Right atrium auricular region (tissue), 2 donors: ENCODE results near the gene PKD2. TPM values are rescaled to one million over a fixed set of nuclear protein-coding genes. Genes with fewer than 3 reads are reported as not detected.

Source experiments
- DNase-seq: peaks from one replicate; pipeline ENCODE4 v3.0.0-alpha.2; 2019; ENCODE audit warnings: low spot score
- H3K27ac ChIP-seq, 2 donors: fragments of 200-600 bp; sonication (generic); 1 replicate in 1 of 2; 2 replicates in 1 of 2; pipeline ENCODE4 v1.5.1; 2016 to 2019
- H3K27me3 ChIP-seq, 2 donors: fragments of 200-600 bp; sonication (generic); one replicate each; pipeline versions ENCODE4 v1.5.1 to v1.6.0; 2017 to 2019
- H3K36me3 ChIP-seq: fragments of 200-600 bp; sonication (generic); one replicate; pipeline ENCODE4 v1.5.1; 2016
- H3K4me1 ChIP-seq, 2 donors: fragments of 200-600 bp; sonication (generic); one replicate each; pipeline versions ENCODE4 v1.5.1 to v1.6.0; 2017 to 2019
- H3K4me3 ChIP-seq, 2 donors: fragments of 200-600 bp; sonication (generic); 1 replicate in 1 of 2; 2 replicates in 1 of 2; pipeline ENCODE4 v1.5.1; 2017 to 2019; ENCODE audit warnings: mild to moderate bottlenecking in 1 of 2, moderate library complexity in 1 of 2
- H3K9me3 ChIP-seq, 2 donors: fragments of 200-600 bp; sonication (generic); one replicate each; pipeline ENCODE4 v1.5.1; 2019
- total RNA-seq, 2 donors: library from RNA; depleted of rRNA; stranded (reverse); fragments of >200 nt; gene quantifications; one replicate each; pipeline ENCODE4 v1.1.0, GENCODE V29; 2016
- TF ChIP-seq, protein P1 (sequence below), 2 donors: fragments of 200-600 bp; sonication (generic); IDR thresholded peaks; one replicate each; pipeline ENCODE4 v1.5.1; 2019; ENCODE audit warnings: antibody characterized with exemption in 2 of 2

PKD2 gene
- total RNA-seq, 2 donors from 2014 or later, result 21.5 to 32.7 TPM

DNA sequence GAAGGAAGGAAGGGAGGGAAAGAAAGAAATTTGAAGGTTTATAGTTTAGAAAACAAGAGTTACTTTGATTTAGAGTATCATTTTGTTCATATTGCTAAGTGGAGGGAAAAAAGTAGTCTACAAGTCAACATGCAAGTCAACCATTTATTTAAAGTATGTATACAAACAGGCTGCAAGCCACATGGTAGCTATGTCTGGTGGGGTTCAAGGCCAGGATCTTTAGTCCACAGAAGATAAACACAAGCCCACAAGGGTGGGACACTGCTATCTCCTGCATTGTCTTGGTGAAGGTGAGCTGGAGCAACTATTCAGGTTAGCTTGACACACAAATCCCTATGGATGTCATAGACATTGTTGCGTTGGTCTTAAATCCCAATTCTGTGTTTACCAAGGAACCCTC, 79.6 kb downstream of the PKD2 start:
- no peaks in the 10 kb centered on the region for H3K36me3 ChIP-seq
- DNase-seq, result no peak
- no peak overlapping the region for H3K27ac ChIP-seq
- H3K4me1 ChIP-seq, result no peaks in the 10 kb centered on the region
- no peaks in the 10 kb centered on the region for H3K9me3 ChIP-seq
- TF ChIP-seq, protein P1, sequence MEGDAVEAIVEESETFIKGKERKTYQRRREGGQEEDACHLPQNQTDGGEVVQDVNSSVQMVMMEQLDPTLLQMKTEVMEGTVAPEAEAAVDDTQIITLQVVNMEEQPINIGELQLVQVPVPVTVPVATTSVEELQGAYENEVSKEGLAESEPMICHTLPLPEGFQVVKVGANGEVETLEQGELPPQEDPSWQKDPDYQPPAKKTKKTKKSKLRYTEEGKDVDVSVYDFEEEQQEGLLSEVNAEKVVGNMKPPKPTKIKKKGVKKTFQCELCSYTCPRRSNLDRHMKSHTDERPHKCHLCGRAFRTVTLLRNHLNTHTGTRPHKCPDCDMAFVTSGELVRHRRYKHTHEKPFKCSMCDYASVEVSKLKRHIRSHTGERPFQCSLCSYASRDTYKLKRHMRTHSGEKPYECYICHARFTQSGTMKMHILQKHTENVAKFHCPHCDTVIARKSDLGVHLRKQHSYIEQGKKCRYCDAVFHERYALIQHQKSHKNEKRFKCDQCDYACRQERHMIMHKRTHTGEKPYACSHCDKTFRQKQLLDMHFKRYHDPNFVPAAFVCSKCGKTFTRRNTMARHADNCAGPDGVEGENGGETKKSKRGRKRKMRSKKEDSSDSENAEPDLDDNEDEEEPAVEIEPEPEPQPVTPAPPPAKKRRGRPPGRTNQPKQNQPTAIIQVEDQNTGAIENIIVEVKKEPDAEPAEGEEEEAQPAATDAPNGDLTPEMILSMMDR (IDR thresholded peaks at IDR 0.05), result no peak
- H3K4me3 ChIP-seq, result no peak overlapping the region
- no peaks in the 10 kb centered on the region for H3K27me3 ChIP-seq

DNA sequence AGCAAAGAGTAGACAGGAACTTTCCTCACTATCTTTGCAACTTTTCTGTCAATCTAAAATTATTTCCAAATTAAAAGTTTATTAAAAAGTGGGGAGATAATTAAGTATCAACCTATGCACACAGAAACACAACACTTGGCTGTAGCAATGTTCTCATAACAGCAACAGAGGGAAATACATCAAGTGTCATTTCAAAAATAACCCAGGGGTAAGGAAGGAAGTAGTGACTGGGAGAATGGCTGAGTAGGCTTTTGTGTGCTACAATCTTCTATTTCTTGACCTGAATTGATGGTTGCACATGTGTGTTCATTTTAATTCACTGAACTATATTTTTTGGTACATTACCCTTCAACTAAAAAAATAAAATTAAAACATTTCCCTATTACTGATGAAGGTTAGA, 83.5 kb downstream of the PKD2 start:
- TF ChIP-seq, protein P1 (IDR thresholded peaks at IDR 0.05), result no peak
- H3K36me3 ChIP-seq, result no peaks in the 10 kb centered on the region
- H3K4me1 ChIP-seq, result no peaks in the 10 kb centered on the region
- H3K27ac ChIP-seq, result no peak overlapping the region
- H3K27me3 ChIP-seq, result no peaks in the 10 kb centered on the region
- DNase-seq, result no peak
- H3K4me3 ChIP-seq, result no peak overlapping the region
- H3K9me3 ChIP-seq, result no peaks in the 10 kb centered on the region

DNA sequence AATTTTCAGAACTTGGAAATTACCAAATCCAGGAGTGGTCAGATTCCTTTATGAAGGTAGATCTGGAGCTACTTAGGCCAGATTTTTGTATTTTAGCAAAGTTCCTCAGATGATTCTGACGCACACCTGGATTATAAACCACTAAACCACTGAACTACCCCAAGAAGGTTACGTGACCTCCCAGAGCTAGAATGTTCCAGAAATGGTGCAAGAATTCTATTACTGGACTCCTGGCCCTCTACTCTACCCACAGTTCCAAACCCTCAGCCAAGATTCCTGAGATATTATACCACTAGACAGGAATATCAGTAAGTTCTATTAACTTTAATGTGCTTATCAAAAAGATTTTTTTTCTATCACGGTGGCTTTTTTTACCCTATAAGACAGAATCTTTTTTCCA, 83.9 kb downstream of the PKD2 start:
- Histone ChIP-seq H3K4me1 (no peaks in the 10 kb centered on the region), H3K4me3 (no peak overlapping the region), H3K27ac (no peak overlapping the region), H3K27me3 (no peaks in the 10 kb centered on the region), H3K36me3 (no peaks in the 10 kb centered on the region), H3K9me3 (no peaks in the 10 kb centered on the region)
- TF ChIP-seq, protein P1 (IDR thresholded peaks at IDR 0.05), result no peak
- DNase-seq, result no peak

DNA sequence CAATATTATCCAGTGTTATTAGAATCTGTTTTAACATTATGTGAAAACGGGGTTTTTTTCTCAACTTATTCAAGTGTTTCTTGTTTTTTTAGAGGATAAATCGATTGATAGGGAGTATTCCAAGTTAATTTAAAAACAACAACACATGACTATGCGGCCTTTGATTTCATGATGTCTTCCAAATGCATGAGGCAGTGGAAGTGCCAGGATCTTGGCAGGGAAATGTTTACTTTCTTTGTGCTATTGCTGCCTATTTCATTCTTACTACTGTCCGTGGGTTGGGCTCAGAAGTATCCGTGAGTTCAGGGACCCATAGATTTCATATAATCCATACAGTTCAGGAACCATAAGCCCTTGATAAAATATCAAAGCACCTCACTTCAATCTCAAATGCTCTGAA, 86.4 kb downstream of the PKD2 start:
- Histone ChIP-seq H3K27me3 (no peaks in the 10 kb centered on the region), H3K4me3 (no peak overlapping the region), H3K4me1 (no peaks in the 10 kb centered on the region), H3K27ac (no peak overlapping the region), H3K36me3 (no peaks in the 10 kb centered on the region), H3K9me3 (no peaks in the 10 kb centered on the region)
- TF ChIP-seq, protein P1 (IDR thresholded peaks at IDR 0.05), result no peak
- DNase-seq, result no peak

- DNase-seq, result no peak
- H3K4me1 ChIP-seq, result no peaks in the 10 kb centered on the region
- H3K9me3 ChIP-seq, result no peaks in the 10 kb centered on the region
- H3K36me3 ChIP-seq, result no peaks in the 10 kb centered on the region
- no peak overlapping the region for H3K4me3 ChIP-seq
- no peaks in the 10 kb centered on the region for H3K27me3 ChIP-seq
- no peak overlapping the region for H3K27ac ChIP-seq
- TF ChIP-seq, protein P1 (IDR thresholded peaks at IDR 0.05), result no peak
Measured at GRCh38 chr4:88097301-88097700, 89.9 kb downstream of the PKD2 start.

- no peak for DNase-seq
- Histone ChIP-seq H3K36me3 (no peaks in the 10 kb centered on the region), H3K9me3 (no peaks in the 10 kb centered on the region), H3K4me1 (no peaks in the 10 kb centered on the region), H3K27ac (no peak overlapping the region), H3K27me3 (no peaks in the 10 kb centered on the region), H3K4me3 (no peak overlapping the region)
- TF ChIP-seq, protein P1 (IDR thresholded peaks at IDR 0.05), result no peak
Measured at GRCh38 chr4:88097781-88098180, 90.3 kb downstream of the PKD2 start.
